Prostate gland (tissue), 2 donors: ENCODE results near the gene RPL10. TPM values are rescaled to one million over a fixed set of nuclear protein-coding genes. Genes with fewer than 3 reads are reported as not detected.
"Not testable (repeated sequence)": the region's sequence is repeated elsewhere in the genome, so short reads cannot be mapped to it uniquely, and the experiment has no call there.

Source experiments
- DNase-seq: peaks from one replicate; pipeline ENCODE4 v3.0.0-alpha.2; 2019; ENCODE audit warnings: low spot score
- H3K27ac ChIP-seq, 2 donors: fragments of 200-600 bp; sonication (generic); 2 replicates each; pipeline ENCODE4 v1.5.1; 2017 to 2019
- H3K27me3 ChIP-seq: fragments of 200-600 bp; sonication (generic); replicated peaks from 2 replicates; pipeline ENCODE4 v1.5.1; 2019; ENCODE audit not compliant: insufficient read depth
- H3K36me3 ChIP-seq, 2 donors: fragments of 200-600 bp; sonication (generic); 1 replicate in 1 of 2; 2 replicates in 1 of 2; pipeline versions ENCODE4 v1.5.1 to v1.8.1; 2017 to 2019
- H3K4me1 ChIP-seq: fragments of 200-600 bp; sonication (generic); replicated peaks from 2 replicates; pipeline ENCODE4 v1.5.1; 2019
- H3K4me3 ChIP-seq, 2 donors: fragments of 200-600 bp; sonication (generic); 2 replicates each; pipeline ENCODE4 v1.5.1; 2017 to 2019
- H3K9me3 ChIP-seq: fragments of 200-600 bp; sonication (generic); 2 replicates; pipeline ENCODE4 v1.5.1; 2017
- POLR2A ChIP-seq: fragments of 450-650 bp; IDR thresholded peaks from one replicate; pipeline ENCODE4 v1.6.1; 2016; ENCODE audit warnings: antibody characterized with exemption, mild to moderate bottlenecking
- POLR2AphosphoS5 ChIP-seq: sonication (generic); formaldehyde crosslinking; IDR thresholded peaks from one replicate; pipeline ENCODE4 v1.6.1; 2017; ENCODE audit warnings: antibody characterized with exemption
- WGBS: methylation state at CpG from one replicate; pipeline ENCODE4 v1.1.5; 2018; 5-methylcytosine and 5-hydroxymethylcytosine counted together
- intact Hi-C: fragments of 100-400 bp; cut with DNase I; formaldehyde crosslinking; loops from one replicate; pipeline ENCODE4 v1.14.2; 2022
- total RNA-seq, 2 donors: library from RNA; depleted of rRNA; stranded (reverse); fragments of >200 nt; gene quantifications; one replicate each; pipeline ENCODE4 v1.1.0, GENCODE V29; 2016
- TF ChIP-seq, protein P1 (sequence below), 4 experiments: fragments of 200-600 bp in 2 of 4; fragments of 450-650 bp in 2 of 4; sonication (generic) in 2 of 4; IDR thresholded peaks; 1 replicate in 3 of 4; 2 replicates in 1 of 4; pipeline ENCODE4 v1.5.1; 2016 to 2019; ENCODE audit warnings: antibody characterized with exemption in 4 of 4, mild to moderate bottlenecking in 2 of 4, moderate library complexity in 2 of 4

Gene RPL10
- total RNA-seq, 2 donors from 2014 or later: 3,702 to 5,500 TPM

DNA sequence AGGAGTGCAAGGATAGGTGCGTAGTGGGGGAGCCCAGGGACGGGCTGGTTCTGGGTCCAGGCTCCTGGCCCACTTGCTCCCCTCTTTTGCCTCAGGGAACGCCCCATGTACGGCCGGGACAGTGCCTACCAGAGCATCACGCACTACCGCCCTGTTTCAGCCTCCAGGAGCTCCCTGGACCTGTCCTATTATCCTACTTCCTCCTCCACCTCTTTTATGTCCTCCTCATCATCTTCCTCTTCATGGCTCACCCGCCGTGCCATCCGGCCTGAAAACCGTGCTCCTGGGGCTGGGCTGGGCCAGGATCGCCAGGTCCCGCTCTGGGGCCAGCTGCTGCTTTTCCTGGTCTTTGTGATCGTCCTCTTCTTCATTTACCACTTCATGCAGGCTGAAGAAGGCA is 17.4 kb upstream of the RPL10 start:
- Histone ChIP-seq H3K4me3 (no peak overlapping the region), H3K27ac (peak overlapping the region; percentile 95 to 97), H3K9me3 (no peaks in the 10 kb centered on the region), H3K27me3 (no peaks in the 10 kb centered on the region), H3K4me1 (no peaks in the 10 kb centered on the region), H3K36me3 (no peaks in the 10 kb centered on the region)
- WGBS: 65% methylated on average over 7 of the region's 14 CpGs
- no peak for TF ChIP-seq POLR2AphosphoS5
- no peak for DNase-seq
- intact Hi-C loops: no loop called here

DNA sequence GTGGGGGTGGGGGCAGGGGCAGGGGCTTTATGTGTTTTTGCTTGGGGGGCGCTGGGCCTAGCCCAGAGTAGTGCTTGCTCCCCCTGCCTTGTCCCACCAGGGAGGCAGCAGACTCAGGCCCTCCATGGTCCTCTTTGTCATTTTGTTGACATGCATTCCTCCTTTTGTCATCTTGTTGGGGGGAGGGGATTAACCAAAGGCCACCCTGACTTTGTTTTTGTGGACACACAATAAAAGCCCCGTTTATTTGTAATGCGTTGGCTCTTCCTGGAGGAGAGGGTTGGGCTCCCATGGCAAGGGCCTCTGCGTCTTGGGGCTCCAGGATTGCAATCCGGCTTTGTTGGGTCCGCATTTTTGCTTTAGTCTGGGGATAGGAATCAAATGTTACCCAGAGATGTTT is 16.9 kb upstream of the RPL10 start:
- 46% methylated on average over 6 of the region's 6 CpGs for WGBS
- TF ChIP-seq, protein P1, sequence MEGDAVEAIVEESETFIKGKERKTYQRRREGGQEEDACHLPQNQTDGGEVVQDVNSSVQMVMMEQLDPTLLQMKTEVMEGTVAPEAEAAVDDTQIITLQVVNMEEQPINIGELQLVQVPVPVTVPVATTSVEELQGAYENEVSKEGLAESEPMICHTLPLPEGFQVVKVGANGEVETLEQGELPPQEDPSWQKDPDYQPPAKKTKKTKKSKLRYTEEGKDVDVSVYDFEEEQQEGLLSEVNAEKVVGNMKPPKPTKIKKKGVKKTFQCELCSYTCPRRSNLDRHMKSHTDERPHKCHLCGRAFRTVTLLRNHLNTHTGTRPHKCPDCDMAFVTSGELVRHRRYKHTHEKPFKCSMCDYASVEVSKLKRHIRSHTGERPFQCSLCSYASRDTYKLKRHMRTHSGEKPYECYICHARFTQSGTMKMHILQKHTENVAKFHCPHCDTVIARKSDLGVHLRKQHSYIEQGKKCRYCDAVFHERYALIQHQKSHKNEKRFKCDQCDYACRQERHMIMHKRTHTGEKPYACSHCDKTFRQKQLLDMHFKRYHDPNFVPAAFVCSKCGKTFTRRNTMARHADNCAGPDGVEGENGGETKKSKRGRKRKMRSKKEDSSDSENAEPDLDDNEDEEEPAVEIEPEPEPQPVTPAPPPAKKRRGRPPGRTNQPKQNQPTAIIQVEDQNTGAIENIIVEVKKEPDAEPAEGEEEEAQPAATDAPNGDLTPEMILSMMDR (IDR thresholded peaks at IDR 0.05): no peak
- TF ChIP-seq POLR2AphosphoS5: no peak
- TF ChIP-seq POLR2A: no peak

DNA sequence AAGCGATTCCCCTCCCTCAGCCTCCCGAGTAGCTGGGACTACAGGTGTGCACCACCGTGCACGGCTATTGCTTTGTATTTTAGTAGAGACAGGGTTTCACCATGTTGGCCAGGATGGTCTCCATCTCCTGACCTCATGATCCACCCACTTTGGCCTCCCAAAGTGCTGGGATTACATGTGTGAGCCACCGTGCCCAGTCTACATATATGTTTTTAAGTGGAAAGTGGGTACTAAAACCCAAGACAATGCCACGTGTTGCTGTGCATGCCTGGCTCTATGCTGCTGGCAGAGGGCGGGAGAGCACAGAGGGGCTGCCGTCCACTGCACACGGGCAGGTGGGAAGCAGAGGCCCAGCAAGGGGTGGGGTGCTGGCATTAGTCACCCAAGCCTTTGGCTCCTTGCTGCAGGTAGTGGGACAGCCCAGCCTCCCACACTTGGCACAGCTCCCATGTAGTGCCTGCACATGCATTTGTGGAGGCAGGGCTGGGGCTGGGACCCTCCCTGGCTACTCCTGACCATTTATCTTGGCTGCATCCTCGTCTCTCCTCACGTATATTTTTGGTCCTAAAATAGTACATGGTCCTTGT is 15.6 kb upstream of the RPL10 start:
- H3K27ac ChIP-seq: no peak overlapping the region
- TF ChIP-seq, protein P1 (IDR thresholded peaks at IDR 0.05): no peak
- TF ChIP-seq POLR2A (no peak), POLR2AphosphoS5 (no peak)
- 71% methylated on average over 6 of the region's 11 CpGs for WGBS
- H3K27me3 ChIP-seq: no peaks in the 10 kb centered on the region
- no peak overlapping the region for H3K4me3 ChIP-seq
- H3K36me3 ChIP-seq: no peaks in the 10 kb centered on the region
- H3K4me1 ChIP-seq: no peaks in the 10 kb centered on the region
- intact Hi-C loops: no loop called here
- no peaks in the 10 kb centered on the region for H3K9me3 ChIP-seq
- no peak for DNase-seq

More for the DNA sequence above, 16.9 kb upstream of the RPL10 start:
- no peaks in the 10 kb centered on the region for H3K36me3 ChIP-seq
- H3K27me3 ChIP-seq: no peaks in the 10 kb centered on the region
- H3K4me1 ChIP-seq: no peaks in the 10 kb centered on the region
- no peaks in the 10 kb centered on the region for H3K9me3 ChIP-seq
- H3K27ac ChIP-seq: no peak overlapping the region
- DNase-seq: no peak
- H3K4me3 ChIP-seq: no peak overlapping the region
- intact Hi-C loops: no loop called here

DNA sequence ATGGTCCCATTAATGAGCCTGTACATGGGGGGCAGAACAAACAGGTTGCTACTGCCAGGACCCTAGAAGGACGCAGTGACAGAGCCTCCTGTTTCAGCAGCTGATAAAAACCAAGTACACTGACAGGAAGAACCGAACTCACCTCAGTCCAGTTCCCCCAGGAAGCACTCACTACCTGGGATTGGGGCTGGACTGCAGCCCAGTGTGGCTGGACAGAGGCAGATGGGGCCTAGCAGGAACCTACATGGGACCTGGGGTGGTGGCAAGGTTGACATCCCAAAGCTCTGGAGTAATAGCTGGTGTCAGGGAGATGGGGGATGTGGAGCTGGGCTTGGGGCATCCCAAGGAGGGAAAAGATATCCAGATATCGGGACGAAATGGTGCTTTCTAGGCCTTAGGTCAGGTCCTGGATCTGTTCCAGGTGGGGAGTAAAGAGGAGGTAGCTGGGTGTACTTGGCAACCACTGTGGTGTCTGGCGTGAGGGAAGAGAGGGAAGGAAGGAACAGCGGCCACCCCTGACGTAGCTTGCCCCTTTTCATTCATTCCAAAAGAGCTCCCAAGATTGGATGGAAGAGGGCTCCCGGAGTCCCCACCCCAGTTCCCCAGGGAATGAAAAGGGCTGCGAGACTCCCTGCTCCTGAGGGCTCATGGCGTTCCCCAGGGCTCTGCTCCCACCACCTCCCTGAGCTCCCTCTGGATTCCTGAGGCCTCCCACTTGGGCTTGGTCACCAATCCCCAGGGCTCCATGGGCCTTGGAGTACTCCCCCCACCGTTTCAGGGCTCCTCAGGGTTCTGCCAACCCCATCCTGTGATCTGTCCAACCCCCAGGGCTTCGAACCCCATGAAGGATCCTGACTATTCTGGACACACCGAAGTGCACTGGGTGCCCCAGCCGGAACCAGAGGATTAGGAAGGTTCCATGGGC is 14.6 kb upstream of the RPL10 start:
- Histone ChIP-seq H3K27me3 (no peaks in the 10 kb centered on the region), H3K36me3 (no peaks in the 10 kb centered on the region), H3K27ac (no peak overlapping the region), H3K4me1 (no peaks in the 10 kb centered on the region), H3K4me3 (no peak overlapping the region), H3K9me3 (no peaks in the 10 kb centered on the region)
- WGBS: 55% methylated on average over 11 of the region's 14 CpGs
- intact Hi-C loops: no loop called here
- no peak for DNase-seq
- no peak for TF ChIP-seq POLR2AphosphoS5
- TF ChIP-seq, protein P1 (IDR thresholded peaks at IDR 0.05): no peak

DNA sequence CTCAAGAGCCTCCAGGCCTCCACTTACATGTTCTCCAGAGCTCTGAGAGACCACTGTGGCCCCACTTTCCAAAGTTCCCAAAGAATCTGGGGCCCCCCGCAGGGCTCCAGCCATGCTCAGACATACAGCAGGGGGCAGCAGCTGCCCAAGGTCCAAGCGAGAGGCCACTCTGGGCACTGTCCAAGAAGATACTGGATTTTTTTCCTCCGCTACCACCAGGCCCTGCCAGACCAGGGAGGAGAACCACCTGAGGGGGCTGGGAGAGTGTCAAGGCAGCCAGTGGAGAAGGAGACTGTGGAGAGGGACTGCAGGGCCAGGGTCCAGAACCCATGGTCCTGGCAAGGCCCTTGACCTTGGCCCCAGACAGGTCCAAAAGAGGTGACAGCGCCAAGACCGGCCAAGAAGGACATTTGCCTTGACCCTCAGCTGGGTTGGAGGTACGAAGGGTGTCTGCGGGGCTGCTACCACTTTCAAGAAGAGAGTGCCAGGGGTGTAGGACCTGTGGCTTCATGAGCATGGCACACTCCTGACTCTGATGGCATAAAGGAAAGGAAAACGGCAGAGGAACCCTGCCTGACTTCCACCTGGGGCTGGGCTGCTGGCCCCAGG is 13.8 kb upstream of the RPL10 start:
- Histone ChIP-seq H3K27ac (no peak overlapping the region), H3K9me3 (no peaks in the 10 kb centered on the region), H3K27me3 (no peaks in the 10 kb centered on the region), H3K4me3 (no peak overlapping the region), H3K4me1 (no peaks in the 10 kb centered on the region), H3K36me3 (no peaks in the 10 kb centered on the region)
- no peak for TF ChIP-seq POLR2A
- no peak for TF ChIP-seq POLR2AphosphoS5
- TF ChIP-seq, protein P1 (IDR thresholded peaks at IDR 0.05): peak in 2 of 4 experiments; percentile 10 to 36
- intact Hi-C loops: no loop called here
- 79% methylated on average over 5 of the region's 8 CpGs for WGBS
- no peak for DNase-seq

DNA sequence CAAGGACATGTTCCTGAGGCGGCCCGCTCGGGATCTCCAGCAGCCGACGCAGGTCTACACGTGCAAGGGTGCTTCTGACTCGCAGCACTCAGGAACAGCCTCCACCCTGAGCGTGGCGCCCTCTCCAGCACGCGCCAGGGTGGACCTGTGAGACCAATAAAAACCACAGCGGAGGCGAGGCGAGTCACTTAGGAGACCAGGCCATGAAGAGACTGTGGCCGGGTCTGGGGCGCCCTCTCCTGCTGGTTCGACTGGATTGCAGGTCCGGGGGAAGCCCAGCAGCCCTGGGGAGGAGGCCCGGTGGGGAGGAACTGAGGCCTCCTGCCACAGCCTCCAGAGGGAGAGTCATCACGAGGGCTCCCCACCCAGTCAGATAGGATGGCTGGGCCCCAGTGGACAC is 10.1 kb upstream of the RPL10 start:
- DNase-seq, intact Hi-C loops, H3K4me3 ChIP-seq, H3K36me3 ChIP-seq, H3K4me1 ChIP-seq, H3K27me3 ChIP-seq, H3K27ac ChIP-seq, H3K9me3 ChIP-seq: not testable (repeated sequence)
- no CpG with 5 or more reads among the region's 20 CpGs for WGBS

DNA sequence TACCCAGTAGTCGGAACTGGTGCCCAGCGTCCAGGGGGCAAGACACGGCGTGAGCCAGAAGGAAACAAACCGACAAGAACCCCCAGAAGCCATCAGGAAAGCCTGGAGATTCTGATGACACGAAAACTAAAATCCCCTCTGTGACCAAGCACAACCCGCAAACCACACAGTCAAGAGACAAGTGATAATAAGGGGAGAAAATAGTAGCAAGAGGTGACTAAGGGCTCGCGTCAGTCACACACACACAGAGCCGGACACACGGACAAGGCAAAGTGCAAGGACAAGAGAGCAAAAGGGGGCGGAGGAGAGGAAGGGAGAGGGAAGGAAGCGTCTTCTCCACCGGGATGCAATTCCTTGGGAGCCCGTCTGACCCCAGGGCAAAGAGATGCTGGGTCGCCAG is 9.5 kb upstream of the RPL10 start:
- H3K27ac ChIP-seq, DNase-seq, H3K9me3 ChIP-seq, H3K27me3 ChIP-seq, H3K36me3 ChIP-seq, H3K4me3 ChIP-seq, intact Hi-C loops, H3K4me1 ChIP-seq: not testable (repeated sequence)
- WGBS: no CpG with 5 or more reads among the region's 16 CpGs
